Measurements from ENCODE around the gene EDDM13.
"Not testable (repeated sequence)": the region's sequence is repeated elsewhere in the genome, so short reads cannot be mapped to it uniquely, and the experiment has no call there.

EDDM13 gene

DNA sequence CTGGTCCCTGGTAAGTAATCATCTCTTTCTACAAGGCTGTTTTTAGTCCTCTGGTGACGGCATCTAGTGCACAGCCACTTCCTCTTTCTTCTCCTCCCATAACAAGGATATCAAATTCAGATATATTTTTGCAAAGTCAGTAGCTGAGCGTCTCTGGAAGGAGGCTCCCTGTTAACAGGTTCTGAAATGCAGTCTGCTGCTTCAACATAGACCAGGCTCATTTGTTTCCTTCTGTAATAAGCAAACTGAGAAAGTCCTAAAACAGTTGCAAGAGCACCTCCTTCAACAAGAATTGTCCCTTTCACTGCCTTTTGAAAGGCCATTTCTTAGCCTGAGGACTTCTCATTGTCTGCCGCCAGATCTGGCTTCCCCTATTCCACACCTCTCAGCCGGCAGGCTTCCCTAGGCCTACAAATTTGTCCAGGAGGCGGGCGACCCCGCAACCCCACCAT, 49.5 kb downstream of the EDDM13 start:
- DNase-seq (ENCODE audit: low read depth), result no peak

DNA sequence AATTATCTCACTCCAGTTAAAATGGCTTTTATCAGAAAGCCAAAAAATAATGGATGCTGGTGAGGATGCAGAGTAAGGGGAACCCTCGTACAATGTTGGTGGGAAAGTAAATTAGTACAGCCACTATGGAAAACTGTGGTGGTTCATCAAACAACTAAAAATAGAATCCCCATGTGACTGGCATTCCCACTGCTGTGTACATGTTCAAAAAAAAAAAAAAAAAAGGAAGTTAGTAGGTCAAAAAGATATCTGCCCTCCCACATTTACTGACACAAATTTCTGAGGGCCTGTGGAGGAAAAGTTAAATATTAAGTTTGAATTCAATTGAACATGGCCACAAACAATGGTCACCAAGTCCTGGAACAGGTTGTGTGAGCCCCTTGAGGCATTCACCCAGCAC, 51.9 kb downstream of the EDDM13 start:
- DNase-seq (ENCODE audit: low read depth), result no peak

- no peak for DNase-seq (ENCODE audit: low read depth)
These were observed 60.1 kb downstream of the EDDM13 start for GRCh38 chr19:56332695-56333094.

DNA sequence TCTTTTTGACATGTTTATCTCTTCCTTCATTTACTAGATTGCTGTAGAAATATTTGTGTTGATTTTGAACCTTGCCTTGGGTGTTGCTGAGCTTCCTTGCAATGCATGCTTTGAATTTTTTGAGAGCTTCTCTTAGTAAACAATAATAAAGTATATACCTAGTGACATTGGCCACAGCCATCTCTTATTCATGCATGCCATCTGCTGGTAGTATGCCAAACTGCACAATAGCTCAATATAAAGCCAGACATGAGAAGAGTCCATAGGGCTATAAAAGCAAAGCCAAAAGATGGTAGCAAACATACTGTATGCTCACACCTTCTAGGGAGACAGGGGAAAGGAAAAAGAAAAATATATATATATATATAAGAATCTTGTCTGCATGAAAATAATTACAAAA, 61.0 kb downstream of the EDDM13 start:
- DNase-seq (ENCODE audit: low read depth), result peak; percentile 26

GRCh38 chr19:56335371-56335770, 62.8 kb downstream of the EDDM13 start:
- DNase-seq (ENCODE audit: low read depth), result not testable (repeated sequence)

- DNase-seq (ENCODE audit: low read depth), result not testable (repeated sequence)
These were observed 64.5 kb downstream of the EDDM13 start for GRCh38 chr19:56337077-56337476.

DNA sequence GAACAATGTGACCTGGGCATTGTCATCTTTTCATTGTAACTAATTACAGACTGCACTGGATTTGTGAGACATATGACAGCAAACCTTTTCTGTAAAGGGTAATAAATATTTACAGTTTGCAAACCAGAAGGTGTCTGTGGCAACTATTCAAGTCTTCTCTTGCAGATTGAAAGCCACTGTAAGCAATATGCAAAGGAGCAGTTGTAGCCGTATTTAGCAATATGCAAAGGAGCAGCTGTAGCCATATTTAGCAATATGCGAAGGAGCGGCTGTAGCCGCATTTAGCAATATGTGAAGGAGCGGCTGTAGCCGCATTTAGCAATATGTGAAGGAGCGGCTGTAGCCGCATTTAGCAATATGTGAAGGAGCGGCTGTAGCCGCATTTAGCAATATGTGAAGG, 66.5 kb downstream of the EDDM13 start:
- not testable (repeated sequence) for DNase-seq (ENCODE audit: low read depth)

DNA sequence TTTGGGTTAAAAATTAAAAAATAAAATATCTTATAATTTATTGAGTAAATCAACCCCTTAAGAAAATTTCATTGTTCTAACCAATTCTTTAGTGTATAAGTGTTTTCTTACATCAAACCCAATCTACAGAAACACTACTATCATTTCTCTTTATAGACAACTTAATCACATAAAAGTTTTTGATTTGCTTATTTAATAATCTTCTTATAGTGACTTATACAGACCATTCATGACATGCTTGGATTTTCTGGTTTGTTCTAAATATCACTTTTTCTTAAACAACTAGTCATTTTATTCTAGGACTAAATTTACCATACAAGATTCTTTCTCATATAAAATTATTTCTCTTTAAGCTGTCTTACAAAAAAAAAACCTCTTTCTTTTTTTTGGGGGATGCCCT, 69.4 kb downstream of the EDDM13 start:
- no peak for DNase-seq (ENCODE audit: low read depth)

GRCh38 chr19:56347163-56347778, 74.7 kb downstream of the EDDM13 start:
- DNase-seq (ENCODE audit: low read depth), result no peak

DNA sequence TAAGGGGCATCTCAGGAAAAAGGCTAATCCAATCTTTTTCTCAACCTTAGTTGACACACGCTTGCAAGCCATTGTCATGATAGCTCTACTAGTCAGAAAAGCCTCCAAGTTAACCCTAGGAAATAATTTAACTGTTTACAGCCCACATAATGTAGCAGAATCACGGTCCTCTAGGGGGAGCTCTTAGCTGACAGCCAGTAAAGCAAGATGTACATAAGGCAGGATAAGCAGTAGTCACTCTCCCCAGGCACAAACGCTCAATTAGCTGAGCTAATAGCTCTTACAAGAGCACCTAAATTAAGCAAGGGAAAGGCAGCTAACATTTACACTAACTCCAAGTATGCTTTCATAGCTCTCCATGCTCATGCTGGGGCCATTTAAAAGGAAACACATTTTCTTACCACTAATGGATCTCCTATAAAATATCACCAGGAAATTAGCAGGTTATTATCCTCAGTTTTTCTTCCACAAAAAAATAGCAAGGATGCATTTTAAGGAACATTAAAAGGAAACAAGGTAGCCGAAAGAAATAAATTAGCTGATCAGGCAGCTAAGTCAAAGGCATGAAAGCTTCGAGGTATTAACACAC, 75.8 kb downstream of the EDDM13 start:
- DNase-seq (ENCODE audit: low read depth), result no peak

DNA sequence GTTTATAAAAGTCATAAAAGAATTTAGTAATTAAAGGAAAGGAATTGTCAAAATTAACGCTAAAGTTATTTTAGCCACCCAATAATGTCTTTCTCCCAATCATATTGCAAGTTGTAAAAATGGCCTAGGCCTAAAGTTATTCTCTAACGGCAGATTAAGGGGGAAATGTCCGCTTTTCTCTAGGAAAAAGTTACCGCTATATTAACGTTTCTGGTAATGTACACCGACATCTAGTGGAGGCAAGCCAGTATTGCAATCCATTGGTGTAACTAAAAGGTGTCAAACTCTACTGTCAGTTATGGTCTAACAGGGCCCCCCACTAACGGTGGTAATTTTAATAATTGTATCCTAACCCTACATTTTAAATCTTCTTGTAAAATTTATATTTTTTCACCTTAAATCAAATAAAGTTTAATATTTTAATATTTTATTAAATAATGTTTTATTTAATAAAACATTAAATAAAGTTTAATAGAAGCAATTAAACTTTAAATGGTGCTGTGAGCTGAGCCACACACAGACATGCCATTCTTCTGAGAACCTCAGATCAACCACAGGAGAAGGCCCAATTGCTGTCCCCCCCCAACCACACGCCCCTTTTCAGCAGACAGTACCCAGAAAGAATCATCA, 78.0 kb downstream of the EDDM13 start:
- peak; percentile 17 for DNase-seq (ENCODE audit: low read depth)

- DNase-seq (ENCODE audit: low read depth), result no peak
These were observed 78.7 kb downstream of the EDDM13 start for GRCh38 chr19:56351208-56351607.

- DNase-seq (ENCODE audit: low read depth), result no peak
These were observed 83.0 kb downstream of the EDDM13 start for GRCh38 chr19:56355517-56355916.

DNA sequence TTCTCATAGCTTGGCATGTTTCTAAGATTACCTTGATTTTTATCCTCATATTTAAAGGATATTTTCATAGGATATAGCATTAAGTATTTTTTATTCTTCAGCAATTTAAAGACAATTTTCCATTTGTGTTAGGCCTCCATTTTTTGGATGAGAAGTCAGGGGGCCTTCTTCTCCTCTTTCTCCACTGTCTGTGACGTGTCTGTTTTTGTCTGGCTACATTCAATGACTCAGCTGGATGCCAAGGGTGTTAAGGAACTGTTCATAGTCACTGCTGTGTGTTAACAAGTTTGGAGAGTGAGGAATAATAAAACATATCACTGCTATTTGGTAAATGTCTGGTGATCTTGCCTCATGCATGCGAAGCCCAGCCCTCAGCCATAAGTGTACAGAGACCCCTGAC, 84.4 kb downstream of the EDDM13 start:
- DNase-seq (ENCODE audit: low read depth), result no peak

Data from fibroblast of the conjunctiva (primary cell).